PFSK-1 (cell line): Measurements from ENCODE around the gene NAPSA.

Experiments
- POLR2AphosphoS5 ChIP-seq: IDR thresholded peaks from 2 replicates; pipeline ENCODE4 v1.6.1; 2012; ENCODE audit warnings: low read depth, mild to moderate bottlenecking, control low read depth, low read length, moderate library complexity
- SIN3A ChIP-seq: IDR thresholded peaks from 2 replicates; pipeline ENCODE4 v1.6.1; 2012; ENCODE audit warnings: mild to moderate bottlenecking, low read length, moderate library complexity, borderline replicate concordance; ENCODE audit not compliant: insufficient read depth
- TAF1 ChIP-seq: IDR thresholded peaks from 2 replicates; pipeline ENCODE4 v1.6.1; 2012; ENCODE audit warnings: low read length, control low read depth, borderline replicate concordance; ENCODE audit not compliant: insufficient read depth
- TF ChIP-seq, protein P1 (sequence below), 2 experiments: IDR thresholded peaks; 2 replicates each; pipeline versions ENCODE4 v1.6.1 to v1.8.0; 2011 to 2012; ENCODE audit warnings: low read depth in 2 of 2, low read length in 2 of 2, control low read depth in 1 of 2, inconsistent platforms in 1 of 2, mild to moderate bottlenecking in 1 of 2, moderate library complexity in 1 of 2; ENCODE audit not compliant: insufficient read depth in 1 of 2

DNA sequence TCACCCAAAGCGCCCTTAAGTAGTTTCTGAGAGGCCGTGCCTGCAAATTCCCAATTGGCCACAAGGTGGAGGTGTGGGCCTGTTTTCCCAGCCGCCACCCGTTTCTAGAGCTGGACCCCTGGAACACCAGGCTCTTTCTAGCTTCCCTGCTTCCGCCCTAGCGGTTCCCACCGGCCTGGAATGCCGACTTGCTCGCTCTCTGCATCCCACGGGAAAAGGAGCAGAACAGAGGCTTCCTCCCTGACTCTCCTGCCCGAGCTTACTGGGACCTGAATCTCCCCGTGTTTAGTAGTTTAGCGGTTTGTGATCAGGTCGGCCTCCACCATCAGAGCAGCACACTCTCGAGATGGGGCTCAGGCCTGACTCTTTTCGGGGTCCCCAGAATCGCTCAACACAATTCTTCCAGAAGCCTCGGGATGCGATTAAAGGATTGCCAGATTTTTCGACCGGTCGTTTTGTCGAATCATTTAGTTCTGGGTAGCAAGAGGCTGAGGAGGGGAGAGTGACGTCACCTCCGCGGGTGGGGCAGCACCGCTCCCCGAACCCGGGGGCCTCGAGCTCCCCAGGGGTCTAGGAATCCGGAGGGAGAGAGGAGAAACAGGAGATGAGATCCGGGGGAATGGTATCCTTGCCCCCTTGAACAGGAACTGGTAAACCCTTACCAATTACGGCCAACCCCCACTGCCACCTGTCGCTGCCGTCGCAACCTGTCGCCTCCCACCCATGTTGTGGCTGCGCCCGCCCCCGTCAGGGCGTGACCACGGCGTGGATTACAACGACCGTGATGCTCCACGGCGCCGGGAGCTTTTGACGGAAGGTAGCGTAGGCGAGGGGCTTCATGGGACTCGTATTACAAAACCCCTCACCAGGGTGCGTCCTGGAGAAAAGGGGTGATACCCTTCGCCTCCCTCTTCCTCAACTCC is 8.0 kb downstream of the NAPSA start:
- TF ChIP-seq SIN3A (no peak), POLR2AphosphoS5 (no peak), TAF1 (no peak)
- TF ChIP-seq, protein P1, sequence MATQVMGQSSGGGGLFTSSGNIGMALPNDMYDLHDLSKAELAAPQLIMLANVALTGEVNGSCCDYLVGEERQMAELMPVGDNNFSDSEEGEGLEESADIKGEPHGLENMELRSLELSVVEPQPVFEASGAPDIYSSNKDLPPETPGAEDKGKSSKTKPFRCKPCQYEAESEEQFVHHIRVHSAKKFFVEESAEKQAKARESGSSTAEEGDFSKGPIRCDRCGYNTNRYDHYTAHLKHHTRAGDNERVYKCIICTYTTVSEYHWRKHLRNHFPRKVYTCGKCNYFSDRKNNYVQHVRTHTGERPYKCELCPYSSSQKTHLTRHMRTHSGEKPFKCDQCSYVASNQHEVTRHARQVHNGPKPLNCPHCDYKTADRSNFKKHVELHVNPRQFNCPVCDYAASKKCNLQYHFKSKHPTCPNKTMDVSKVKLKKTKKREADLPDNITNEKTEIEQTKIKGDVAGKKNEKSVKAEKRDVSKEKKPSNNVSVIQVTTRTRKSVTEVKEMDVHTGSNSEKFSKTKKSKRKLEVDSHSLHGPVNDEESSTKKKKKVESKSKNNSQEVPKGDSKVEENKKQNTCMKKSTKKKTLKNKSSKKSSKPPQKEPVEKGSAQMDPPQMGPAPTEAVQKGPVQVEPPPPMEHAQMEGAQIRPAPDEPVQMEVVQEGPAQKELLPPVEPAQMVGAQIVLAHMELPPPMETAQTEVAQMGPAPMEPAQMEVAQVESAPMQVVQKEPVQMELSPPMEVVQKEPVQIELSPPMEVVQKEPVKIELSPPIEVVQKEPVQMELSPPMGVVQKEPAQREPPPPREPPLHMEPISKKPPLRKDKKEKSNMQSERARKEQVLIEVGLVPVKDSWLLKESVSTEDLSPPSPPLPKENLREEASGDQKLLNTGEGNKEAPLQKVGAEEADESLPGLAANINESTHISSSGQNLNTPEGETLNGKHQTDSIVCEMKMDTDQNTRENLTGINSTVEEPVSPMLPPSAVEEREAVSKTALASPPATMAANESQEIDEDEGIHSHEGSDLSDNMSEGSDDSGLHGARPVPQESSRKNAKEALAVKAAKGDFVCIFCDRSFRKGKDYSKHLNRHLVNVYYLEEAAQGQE (IDR thresholded peaks at IDR 0.05; ENCODE audit: insufficient read depth in 1 of 2, low read depth in 2 of 2, low read length in 2 of 2) = no peak
